Omental fat pad (tissue), 4 donors: ENCODE data around the gene SGMS1. TPM values are rescaled to one million over a fixed set of nuclear protein-coding genes. Genes with fewer than 3 reads are reported as not detected.

Experiments
- ATAC-seq: fragments of 150-250 bp; one replicate; pipeline ENCODE4 v1.9.1; 2016; ENCODE audit warnings: mild to moderate bottlenecking, moderate library complexity; ENCODE audit not compliant: low FRiP score
- DNase-seq: peaks from one replicate; pipeline ENCODE4 v3.0.0-alpha.2; 2019; ENCODE audit warnings: low spot score
- total RNA-seq, 4 donors: library from RNA; depleted of rRNA; stranded (reverse); fragments of >200 nt; gene quantifications; one replicate each; pipeline ENCODE4 v1.1.0, GENCODE V29; 2016
- TF ChIP-seq, protein P1 (sequence below), 3 donors: fragments of 450-650 bp; IDR thresholded peaks; one replicate each; pipeline ENCODE4 v1.5.1; 2016 to 2017; ENCODE audit warnings: antibody characterized with exemption in 3 of 3, mild to moderate bottlenecking in 3 of 3, moderate library complexity in 2 of 3

SGMS1 gene
- total RNA-seq, 4 donors from 2014 or later: 82.5 to 136 (median 96.4) TPM

DNA sequence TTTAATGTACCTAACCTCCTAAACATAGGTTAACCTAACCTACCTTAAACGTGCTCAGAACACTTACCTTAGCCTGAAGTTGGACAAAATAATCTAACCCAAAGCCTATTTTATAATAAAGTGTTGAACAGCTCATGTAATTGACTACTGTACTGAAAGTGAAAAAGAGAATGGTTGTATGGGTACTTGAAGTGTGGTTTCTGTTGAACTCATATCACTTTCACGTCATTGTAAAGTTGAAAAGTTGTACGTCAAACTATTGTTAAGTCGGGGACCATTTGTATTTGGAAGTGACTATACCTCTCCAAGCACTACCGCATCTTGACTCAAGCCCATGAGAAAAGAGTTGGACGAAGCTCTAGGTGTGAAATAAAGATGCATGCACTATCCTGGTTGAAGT lies 334.6 kb downstream of the SGMS1 start:
- TF ChIP-seq, protein P1, sequence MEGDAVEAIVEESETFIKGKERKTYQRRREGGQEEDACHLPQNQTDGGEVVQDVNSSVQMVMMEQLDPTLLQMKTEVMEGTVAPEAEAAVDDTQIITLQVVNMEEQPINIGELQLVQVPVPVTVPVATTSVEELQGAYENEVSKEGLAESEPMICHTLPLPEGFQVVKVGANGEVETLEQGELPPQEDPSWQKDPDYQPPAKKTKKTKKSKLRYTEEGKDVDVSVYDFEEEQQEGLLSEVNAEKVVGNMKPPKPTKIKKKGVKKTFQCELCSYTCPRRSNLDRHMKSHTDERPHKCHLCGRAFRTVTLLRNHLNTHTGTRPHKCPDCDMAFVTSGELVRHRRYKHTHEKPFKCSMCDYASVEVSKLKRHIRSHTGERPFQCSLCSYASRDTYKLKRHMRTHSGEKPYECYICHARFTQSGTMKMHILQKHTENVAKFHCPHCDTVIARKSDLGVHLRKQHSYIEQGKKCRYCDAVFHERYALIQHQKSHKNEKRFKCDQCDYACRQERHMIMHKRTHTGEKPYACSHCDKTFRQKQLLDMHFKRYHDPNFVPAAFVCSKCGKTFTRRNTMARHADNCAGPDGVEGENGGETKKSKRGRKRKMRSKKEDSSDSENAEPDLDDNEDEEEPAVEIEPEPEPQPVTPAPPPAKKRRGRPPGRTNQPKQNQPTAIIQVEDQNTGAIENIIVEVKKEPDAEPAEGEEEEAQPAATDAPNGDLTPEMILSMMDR (IDR thresholded peaks at IDR 0.05): no peak
- ATAC-seq: no peak
- DNase-seq: no peak

DNA sequence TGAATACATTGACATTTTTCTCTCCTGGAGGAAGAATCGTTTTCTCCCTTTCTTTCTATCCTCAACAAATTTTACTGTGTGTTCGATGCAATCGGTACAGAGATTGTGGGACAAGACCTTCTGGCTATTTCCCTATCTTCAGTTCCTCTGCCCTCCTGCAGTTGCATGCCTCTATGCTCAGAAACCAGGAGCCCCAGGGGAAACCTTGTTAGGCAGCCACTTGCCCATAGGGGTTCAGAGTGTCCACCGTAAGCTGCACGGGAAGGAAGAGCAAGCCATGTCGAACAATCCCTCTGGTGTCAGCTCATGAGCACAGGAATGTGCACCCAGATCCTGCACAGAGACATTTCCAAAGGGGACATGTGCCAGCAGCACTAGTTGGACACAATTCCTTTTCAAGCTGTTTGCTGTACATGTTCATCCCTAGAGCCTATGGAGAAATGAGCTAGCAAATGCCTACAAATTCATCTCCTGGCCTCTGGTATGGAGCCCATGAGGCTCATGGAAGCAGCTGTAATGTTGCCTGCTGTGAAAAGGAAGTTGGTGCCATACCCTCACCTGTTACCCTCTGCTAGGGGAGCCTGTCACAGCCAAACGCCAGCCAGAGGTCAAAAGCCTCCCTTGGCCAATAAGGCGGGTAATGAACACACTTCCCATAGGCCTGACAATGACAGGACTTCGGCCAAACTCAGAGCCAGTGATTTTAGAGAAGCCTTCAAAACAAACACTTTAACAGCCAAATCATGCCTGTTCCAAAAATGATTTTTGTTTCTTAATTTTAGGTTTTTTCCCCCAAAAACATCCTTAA lies 336.6 kb downstream of the SGMS1 start:
- no peak for ATAC-seq
- DNase-seq: no peak
- TF ChIP-seq, protein P1 (IDR thresholded peaks at IDR 0.05): no peak

DNA sequence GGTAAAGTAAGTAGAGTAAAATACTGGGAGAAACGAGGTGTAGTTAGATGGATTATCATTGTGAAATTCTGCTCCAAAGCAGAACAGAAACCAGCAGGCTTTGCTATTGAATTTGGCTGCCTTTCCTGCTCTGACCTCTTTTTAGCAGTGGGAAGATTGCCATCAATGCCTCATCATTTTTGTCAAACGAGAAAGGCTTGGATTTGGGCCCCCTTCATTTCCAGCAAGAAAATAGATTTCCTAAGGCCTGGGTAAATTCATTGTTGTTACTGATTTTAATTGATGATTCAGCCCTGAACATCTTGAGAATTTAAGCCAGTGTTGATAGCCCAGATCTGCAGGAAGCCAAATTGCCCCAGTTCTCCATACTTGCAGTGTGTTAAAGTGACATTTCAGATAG lies 337.2 kb downstream of the SGMS1 start:
- TF ChIP-seq, protein P1 (IDR thresholded peaks at IDR 0.05): no peak
- ATAC-seq: peak; percentile 28
- DNase-seq: no peak

DNA sequence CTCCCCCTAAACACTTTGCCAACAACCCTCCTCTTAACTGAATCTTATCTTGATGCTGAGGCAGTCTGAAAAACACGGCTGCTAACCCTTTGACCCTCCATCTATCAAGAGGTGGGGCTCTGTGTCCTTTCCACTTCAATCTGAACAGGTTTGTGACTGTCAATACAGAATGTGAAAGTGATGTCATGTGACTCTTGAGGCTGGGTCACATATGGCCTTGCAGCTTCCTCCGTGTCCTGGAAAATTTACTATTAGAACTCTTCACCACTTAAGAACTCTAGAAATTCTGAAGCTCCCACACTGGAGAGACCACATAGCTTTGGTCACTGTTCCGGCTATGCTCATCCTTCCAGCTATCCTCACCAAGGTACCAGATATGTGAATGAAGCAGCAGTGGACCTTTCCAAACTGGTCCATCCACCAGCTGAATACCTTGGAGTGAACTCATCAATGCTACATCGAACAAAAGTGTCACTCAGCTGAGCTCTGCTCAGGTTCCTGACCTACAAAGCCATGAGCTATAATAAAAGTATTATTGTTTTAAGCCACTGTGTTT lies 341.7 kb downstream of the SGMS1 start:
- TF ChIP-seq, protein P1 (IDR thresholded peaks at IDR 0.05): no peak
- ATAC-seq (no peak), DNase-seq (no peak)

DNA sequence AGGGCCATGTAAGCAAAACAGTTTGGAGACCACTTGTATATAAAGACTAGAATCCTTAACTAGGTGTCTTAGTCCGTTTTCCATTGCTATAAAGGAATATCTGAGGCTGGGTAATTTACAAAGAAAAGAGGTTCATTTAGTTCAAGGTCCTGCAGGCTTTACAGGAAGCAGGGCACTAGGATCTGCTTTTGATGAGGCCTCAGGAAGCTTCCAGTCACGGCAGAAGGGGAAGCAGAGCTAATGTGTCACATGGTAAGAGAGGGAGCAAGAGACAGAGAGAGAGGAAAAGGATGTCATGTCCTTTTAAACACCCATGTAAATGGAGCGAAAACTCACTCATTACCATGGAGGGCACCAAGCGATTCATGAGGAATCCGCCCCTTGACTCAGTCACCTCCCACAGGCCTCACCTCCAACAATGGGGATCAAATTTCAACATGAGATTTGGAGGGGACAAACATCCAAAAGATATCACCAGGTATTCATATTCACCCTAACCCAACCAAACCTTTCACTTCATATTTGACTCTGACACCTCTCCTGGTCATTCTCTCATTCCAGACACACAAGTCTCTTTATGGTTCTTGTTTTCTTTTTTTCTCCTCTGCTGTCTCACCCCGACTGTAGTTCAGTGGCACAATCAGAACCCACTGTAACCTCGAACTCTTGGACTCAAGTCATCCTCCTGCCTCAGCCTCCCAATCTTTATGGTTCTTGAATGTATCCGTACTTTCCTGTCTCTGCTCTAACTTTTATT lies 342.4 kb downstream of the SGMS1 start:
- TF ChIP-seq, protein P1 (IDR thresholded peaks at IDR 0.05): no peak
- ATAC-seq: no peak
- DNase-seq: no peak

DNA sequence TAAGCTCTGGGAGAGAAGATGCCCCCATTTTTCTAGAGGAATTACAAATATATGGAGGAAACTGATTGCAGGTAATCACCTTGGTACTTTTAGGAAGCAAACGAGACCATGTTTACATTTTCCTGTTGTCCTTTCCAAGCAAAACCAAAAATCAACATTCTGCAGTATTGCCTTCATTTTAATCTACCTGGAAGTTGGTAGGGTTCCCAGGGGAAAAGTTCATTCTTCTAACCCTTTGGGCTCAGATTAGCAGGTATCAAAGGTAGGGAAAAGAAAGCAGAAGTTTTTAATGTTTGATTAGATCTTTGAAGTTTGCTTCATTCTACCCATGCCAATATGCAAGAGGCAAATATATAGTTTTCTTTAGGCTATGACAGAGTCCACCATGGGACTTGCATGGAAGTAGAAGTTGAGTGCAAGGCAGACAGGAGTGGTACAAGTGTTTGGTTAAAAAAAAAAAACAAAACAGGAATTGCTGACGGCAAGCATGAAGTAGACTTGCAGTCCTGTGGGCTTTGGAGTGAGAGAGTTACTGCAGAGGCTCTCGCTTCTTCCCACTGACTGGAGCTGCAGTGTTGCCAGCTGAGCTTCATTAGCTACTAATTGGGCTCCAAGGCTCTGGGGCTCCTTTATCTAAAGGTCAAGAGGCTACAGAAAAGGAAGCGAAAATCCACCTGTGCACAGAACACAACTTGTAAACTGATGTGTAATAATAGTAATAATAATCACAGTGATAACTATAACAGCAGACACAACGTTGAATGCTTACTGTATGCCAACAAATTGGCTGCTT lies 343.5 kb downstream of the SGMS1 start:
- no peak for DNase-seq
- ATAC-seq: no peak
- TF ChIP-seq, protein P1 (IDR thresholded peaks at IDR 0.05): no peak
